HG02763 (cell line): ENCODE data around the gene PEX26.
"Not testable (repeated sequence)": the region's sequence is repeated elsewhere in the genome, so short reads cannot be mapped to it uniquely, and the experiment has no call there.

Experiments used
- ATAC-seq: cut with Tn5 transposase; IDR thresholded peaks from one replicate; pipeline ENCODE4 v1.9.1; 2021; ENCODE audit warnings: mild to moderate bottlenecking, moderate library complexity; ENCODE audit not compliant: unreplicated experiment

Gene PEX26

GRCh38 chr22:18077639-18078328 lies at the start of gene PEX26:
Gene PEX26 (plus strand): TSS chr22:18077990. CDS start chr22:18078377, 387 bp downstream.
- peak; percentile 94 for ATAC-seq

DNA sequence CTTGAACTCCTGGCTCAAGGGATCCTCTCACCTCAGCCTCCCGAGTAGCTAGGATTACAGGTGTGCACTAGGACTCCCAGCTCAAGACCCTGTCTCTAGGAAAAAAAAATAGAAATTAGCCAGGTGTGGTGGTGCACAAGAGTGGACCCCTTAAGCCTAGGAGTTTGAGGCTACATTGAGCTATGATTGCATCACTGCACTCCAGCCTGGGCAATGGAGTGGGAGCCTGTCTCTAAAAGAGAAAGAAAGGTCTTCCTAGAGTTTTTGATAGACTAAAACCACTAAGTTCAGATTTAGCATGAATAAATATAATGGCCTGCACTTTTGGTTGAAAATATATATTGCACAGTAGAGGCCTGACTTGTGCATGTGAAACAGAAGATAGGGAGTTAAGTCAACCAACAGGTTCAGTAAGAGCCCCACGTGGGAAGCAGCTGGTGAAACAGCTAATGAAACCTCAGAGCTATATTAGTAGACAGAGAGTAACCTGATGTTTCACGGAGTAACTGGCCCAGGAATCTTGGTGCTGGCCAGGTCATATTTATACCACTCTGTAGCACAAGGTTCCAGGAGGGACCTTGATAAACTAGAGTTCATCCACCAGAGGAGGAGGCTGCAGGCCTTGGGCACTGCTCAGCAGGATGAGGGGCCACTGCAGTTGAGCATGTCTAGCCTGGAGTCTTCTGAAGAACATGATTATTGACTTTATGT lies 48.8 kb upstream of the PEX26 start:
- no peak for ATAC-seq

- no peak for ATAC-seq
Measured at GRCh38 chr22:18029686-18030267, 48.0 kb upstream of the PEX26 start.

GRCh38 chr22:18031695-18032454 lies 45.9 kb upstream of the PEX26 start:
- ATAC-seq, result no peak

GRCh38 chr22:18032455-18033101 lies 45.2 kb upstream of the PEX26 start:
- no peak for ATAC-seq

DNA sequence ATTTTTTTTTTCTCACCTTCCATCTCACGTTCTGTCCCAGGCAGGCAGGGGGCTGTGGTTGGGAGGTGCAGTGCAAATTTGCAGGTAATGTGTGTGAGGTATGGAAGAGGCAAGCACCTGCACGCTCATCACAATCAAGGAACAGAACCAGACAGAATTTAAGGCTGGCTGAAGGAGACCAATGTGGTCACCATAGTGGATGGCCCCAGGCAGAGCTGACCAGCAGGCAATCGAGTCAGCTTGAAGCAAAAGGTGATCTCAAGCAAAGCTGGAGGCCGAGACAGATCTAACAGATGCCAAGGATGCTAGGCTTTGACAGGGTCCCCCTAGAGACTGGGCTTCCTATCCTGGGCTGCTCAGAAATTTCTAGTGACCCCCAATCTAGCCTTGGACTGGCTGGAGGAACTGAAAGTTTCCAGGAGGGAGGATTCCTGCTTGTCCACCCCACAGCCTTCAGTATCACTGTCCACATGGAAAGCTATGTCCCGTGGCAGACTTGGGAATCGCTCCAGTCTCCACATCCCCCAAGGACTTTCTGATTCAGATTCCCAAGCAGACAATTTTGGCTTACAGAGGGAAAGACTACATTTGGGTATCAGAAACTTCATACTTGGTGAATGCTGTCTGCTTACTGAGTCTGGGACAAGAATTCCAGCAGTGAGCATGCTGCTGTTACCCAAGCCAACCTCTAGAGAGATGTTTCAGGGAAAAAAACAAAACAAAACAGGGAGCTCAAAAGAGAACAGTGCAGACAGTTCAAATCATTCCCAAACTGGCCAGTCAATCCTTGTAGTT lies 44.4 kb upstream of the PEX26 start:
- ATAC-seq, result no peak

GRCh38 chr22:18034076-18034475 lies 43.7 kb upstream of the PEX26 start:
- ATAC-seq, result no peak

DNA sequence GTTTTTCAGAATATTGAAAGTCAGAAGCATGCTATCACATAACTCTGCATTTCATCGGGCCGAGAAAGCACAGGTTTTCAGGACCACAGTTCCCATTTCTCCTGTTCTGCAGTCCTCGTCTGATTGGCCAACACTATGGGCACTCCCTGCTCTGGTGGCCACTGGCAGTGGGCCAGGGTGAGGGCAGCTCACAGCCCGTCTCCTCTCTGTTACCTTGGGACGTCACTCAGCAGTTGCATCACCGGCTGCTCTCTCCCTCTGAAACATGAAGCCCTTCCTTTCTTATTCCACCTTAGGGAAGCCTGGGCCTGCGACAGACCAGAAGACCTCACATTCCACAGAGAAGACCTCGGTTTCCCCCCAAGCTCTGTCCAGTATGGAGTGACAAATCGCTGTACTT lies 42.0 kb upstream of the PEX26 start:
- ATAC-seq, result no peak

DNA sequence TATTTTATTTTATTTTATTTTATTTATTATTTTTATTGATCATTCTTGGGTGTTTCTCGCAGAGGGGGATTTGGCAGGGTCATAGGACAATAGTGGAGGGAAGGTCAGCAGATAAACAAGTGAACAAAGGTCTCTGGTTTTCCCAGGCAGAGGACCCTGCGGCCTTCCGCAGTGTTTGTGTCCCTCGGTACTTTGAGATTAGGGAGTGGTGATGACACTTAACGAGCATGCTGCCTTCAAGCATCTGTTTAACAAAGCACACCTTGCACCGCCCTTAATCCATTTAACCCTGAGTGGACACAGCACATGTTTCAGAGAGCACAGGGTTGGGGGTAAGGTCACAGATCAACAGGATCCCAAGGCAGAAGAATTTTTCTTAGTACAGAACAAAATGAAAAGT lies 36.9 kb upstream of the PEX26 start:
- ATAC-seq, result not testable (repeated sequence)

- no peak for ATAC-seq
Measured at GRCh38 chr22:18042685-18043084, 35.1 kb upstream of the PEX26 start.

DNA sequence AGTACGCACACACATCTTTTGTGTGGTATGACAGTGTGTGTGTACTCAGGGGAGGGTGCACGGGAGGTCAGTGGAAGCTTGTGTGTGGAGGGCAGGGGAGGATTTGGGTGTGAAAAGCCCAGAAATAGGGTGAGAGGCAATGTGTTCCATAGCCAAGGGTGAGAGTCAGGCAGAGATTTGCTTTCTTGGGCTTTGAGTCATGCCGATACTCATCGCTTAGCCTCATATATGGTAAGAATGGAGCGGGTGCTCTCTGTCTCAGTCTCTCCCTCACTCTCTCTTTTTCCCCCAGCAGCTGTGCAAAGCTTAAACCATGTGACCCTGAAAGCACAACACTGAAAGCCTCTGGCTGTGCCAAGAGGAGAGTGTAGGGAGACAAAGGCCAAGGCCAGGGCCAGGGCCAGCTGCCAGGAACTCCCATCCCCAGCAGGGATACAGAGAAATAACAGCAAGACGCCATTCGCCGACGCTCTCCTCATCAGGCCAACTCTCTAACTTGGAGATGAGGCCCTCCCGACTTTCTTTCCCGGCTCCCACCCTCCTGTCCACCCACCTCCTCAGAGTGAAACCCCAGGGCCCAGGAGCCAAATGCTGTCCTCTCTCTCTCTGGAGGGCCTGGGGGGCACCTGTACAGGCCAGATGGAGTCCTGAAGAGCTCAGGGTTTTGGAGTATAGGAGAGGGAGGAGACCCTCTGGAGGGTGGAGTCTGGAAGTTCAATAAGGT lies 33.1 kb upstream of the PEX26 start:
- ATAC-seq, result no peak

- ATAC-seq, result no peak
Measured at GRCh38 chr22:18045794-18046193, 32.0 kb upstream of the PEX26 start.

GRCh38 chr22:18048041-18048440 lies 29.7 kb upstream of the PEX26 start:
- ATAC-seq, result no peak

- no peak for ATAC-seq
Measured at GRCh38 chr22:18048441-18048898, 29.3 kb upstream of the PEX26 start.

DNA sequence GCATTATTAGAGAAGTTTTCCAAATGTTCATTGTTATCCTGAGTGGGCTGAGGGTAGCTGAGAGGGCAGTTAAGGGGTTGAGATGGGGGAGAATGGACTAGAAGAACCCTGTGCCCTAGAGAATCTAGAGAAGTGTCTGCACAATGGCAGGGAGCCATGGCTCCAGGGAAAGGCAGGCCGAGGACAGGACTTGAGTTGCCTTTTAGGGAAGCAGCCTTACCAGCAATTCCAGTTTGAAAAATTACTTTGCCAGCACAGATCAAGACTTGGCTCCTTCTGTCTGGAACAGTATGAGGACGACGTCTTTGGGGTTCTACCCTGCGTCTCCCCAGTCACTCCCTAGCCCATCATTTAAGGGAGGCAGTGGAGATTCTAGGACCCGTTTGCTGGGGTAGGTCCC lies 27.7 kb upstream of the PEX26 start:
- ATAC-seq, result no peak

DNA sequence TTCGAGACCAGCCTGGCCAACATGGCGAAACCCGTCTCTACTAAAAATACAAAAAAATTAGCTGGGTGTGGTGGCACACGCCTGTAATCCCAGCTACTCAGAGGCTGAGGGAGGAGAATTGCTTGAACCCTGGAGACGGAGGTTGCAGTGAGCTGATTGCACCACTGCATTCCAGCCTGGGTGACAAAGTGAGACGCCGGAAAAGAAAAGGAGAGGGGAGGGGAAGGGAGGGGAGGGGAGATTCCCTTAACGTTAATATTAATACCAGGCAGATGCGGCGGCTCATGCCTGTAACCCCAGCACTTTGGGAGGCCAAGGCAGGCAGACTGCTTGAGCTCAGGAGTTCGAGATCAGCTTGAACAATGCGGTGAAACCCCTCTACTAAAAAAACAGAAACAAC lies 26.7 kb upstream of the PEX26 start:
- not testable (repeated sequence) for ATAC-seq

DNA sequence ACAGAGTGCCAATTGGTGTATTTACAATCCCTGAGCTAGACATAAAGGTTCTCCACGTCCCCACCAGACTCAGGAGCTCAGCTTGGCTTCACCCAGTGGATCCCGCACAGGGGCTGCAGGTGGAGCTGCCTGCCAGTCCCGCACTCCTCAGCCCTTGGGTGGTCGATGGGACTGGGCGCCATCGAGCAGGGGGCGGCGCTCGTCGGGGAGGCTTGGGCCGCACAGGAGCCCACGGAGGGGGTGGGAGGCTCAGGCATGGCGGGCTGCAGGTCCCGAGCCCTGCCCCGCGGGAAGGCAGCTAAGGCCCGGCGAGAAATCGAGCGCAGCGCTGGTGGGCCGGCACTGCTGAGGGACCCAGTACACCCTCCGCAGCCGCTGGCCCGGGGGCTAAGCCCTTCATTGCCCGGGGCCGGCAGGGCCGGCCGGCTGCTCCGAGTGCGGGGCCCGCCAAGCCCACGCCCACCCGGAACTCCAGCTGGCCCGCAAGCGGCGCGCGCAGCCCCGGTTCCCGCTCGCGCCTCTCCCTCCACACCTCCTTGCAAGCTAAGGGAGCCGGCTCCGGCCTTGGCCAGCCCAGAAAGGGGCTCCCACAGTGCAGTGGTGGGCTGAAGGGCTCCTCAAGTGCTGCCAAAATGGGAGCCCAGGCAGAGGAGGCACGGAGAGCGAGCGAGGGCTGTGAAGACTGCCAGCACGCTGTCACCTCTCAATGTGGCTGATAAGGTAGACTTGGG lies 24.4 kb upstream of the PEX26 start:
- not testable (repeated sequence) for ATAC-seq

GRCh38 chr22:18055619-18056160 lies 22.1 kb upstream of the PEX26 start:
- ATAC-seq, result no peak
